Left ventricle myocardium inferior (tissue), 1 donor: ENCODE measurements around the gene PER2. TPM values are rescaled to one million over a fixed set of nuclear protein-coding genes. Genes with fewer than 3 reads are reported as not detected.

Experiments used
- DNase-seq: peaks from one replicate; pipeline ENCODE4 v3.0.0-alpha.2; 2020
- H3K27ac ChIP-seq: fragments of 200-600 bp; replicated peaks from 2 replicates; pipeline ENCODE4 v1.8.0; 2021
- H3K27me3 ChIP-seq: fragments of 200-600 bp; 2 replicates; pipeline ENCODE4 v1.8.0; 2021; ENCODE audit warnings: low read depth
- H3K36me3 ChIP-seq: fragments of 200-600 bp; 2 replicates; pipeline ENCODE4 v1.8.0; 2021
- H3K4me1 ChIP-seq: fragments of 200-600 bp; 2 replicates; pipeline ENCODE4 v1.8.0; 2021
- H3K4me3 ChIP-seq: fragments of 200-600 bp; 2 replicates; pipeline ENCODE4 v1.8.0; 2021; ENCODE audit warnings: mild to moderate bottlenecking, moderate library complexity
- H3K9me3 ChIP-seq: fragments of 200-600 bp; replicated peaks from 2 replicates; pipeline ENCODE4 v1.8.0; 2021
- intact Hi-C: fragments of 100-400 bp; cut with micrococcal nuclease; formaldehyde crosslinking; loops from one replicate; pipeline ENCODE4 v1.11.0; 2022
- total RNA-seq: library from RNA; stranded (reverse); fragmentation: NEBNext Ultra II Directional; extraction: Animal tissue kit (Norgen Biotek cat#: 25700); gene quantifications from one replicate; pipeline ENCODE4 v1.2.1, GENCODE V29; 2021
- TF ChIP-seq, protein P1 (sequence below): fragments of 200-600 bp; IDR thresholded peaks from 2 replicates; pipeline ENCODE4 v1.8.0; 2021; ENCODE audit warnings: antibody characterized with exemption, mild to moderate bottlenecking, borderline replicate concordance
- donor health status: DM: no; HTN: yes; CAD: no; lungs with severe emphysema.

PER2 gene
- total RNA-seq, 1 donor from 2014 or later = 3.4 TPM

DNA sequence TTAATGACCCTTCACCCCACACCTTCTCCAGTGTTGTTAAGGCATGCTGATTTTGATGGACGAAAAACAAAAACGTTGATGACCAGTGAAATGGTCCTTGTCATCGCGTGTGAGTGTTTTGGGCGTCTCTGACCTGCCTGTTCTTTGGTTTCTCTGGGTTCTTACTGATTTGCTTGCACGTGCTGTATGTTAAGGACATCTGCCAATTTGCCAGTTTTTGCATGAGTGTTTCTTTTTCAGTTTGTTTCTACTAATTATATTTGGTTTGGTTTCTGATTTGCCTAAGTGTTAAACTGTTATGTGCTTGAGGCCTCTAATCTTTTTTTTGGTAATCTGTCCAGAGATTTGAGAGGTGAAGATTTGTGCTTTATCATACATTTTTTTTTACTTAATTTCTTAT lies 46.5 kb upstream of the PER2 start:
- Histone ChIP-seq H3K4me1 (peaks cover 14% of the 10 kb centered on the region), H3K27me3 (no peaks in the 10 kb centered on the region), H3K9me3 (no peaks in the 10 kb centered on the region), H3K27ac (no peak overlapping the region), H3K4me3 (no peak overlapping the region), H3K36me3 (peaks cover 12% of the 10 kb centered on the region)
- TF ChIP-seq, protein P1, sequence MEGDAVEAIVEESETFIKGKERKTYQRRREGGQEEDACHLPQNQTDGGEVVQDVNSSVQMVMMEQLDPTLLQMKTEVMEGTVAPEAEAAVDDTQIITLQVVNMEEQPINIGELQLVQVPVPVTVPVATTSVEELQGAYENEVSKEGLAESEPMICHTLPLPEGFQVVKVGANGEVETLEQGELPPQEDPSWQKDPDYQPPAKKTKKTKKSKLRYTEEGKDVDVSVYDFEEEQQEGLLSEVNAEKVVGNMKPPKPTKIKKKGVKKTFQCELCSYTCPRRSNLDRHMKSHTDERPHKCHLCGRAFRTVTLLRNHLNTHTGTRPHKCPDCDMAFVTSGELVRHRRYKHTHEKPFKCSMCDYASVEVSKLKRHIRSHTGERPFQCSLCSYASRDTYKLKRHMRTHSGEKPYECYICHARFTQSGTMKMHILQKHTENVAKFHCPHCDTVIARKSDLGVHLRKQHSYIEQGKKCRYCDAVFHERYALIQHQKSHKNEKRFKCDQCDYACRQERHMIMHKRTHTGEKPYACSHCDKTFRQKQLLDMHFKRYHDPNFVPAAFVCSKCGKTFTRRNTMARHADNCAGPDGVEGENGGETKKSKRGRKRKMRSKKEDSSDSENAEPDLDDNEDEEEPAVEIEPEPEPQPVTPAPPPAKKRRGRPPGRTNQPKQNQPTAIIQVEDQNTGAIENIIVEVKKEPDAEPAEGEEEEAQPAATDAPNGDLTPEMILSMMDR = no peak
- DNase-seq = no peak
- intact Hi-C loops = no loop called here

- Histone ChIP-seq H3K36me3 (peaks cover 37% of the 10 kb centered on the region), H3K4me1 (peaks cover 12% of the 10 kb centered on the region)
Observed at GRCh38 chr2:238331916-238332315, 43.5 kb upstream of the PER2 start.

DNA sequence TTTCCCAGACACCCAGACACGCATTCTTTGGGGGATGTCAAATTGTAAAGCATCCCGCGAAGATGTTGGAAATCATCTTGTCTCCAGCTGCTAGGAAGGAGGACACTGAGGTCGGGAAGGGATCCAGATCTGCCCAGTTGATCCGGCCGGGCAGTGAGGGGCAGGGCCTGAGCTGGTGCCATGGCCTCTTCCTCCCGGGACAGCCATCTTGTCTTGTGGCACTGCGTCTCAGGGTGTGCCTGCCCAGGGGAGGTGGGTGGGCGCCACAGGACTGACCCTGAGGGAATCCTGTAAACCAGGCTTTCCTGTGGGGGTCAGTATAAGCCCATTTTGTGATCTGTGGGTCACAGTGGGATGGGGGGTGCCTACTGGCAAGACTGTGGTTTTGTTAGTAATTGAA lies 42.0 kb upstream of the PER2 start:
- Histone ChIP-seq H3K4me3 (no peak overlapping the region), H3K36me3 (peaks cover 50% of the 10 kb centered on the region), H3K27ac (no peak overlapping the region), H3K27me3 (no peaks in the 10 kb centered on the region), H3K4me1 (no peaks in the 10 kb centered on the region), H3K9me3 (no peaks in the 10 kb centered on the region)
- TF ChIP-seq, protein P1 = no peak
- DNase-seq = no peak
- intact Hi-C loops = no loop called here

More at GRCh38 chr2:238331916-238332315, 43.5 kb upstream of the PER2 start:
- TF ChIP-seq, protein P1 = no peak
- no peak overlapping the region for H3K4me3 ChIP-seq
- no peak overlapping the region for H3K27ac ChIP-seq
- H3K9me3 ChIP-seq = no peaks in the 10 kb centered on the region
- no peak for DNase-seq
- intact Hi-C loops = no loop called here
- H3K27me3 ChIP-seq = no peaks in the 10 kb centered on the region

GRCh38 chr2:238327751-238328150 lies 39.3 kb upstream of the PER2 start:
- TF ChIP-seq, protein P1 = no peak
- intact Hi-C loops = no loop called here
- H3K9me3 ChIP-seq = no peaks in the 10 kb centered on the region
- peaks cover 42% of the 10 kb centered on the region for H3K36me3 ChIP-seq
- H3K4me3 ChIP-seq = no peak overlapping the region
- no peak overlapping the region for H3K27ac ChIP-seq
- DNase-seq = no peak
- no peaks in the 10 kb centered on the region for H3K27me3 ChIP-seq
- peaks cover 14% of the 10 kb centered on the region for H3K4me1 ChIP-seq

DNA sequence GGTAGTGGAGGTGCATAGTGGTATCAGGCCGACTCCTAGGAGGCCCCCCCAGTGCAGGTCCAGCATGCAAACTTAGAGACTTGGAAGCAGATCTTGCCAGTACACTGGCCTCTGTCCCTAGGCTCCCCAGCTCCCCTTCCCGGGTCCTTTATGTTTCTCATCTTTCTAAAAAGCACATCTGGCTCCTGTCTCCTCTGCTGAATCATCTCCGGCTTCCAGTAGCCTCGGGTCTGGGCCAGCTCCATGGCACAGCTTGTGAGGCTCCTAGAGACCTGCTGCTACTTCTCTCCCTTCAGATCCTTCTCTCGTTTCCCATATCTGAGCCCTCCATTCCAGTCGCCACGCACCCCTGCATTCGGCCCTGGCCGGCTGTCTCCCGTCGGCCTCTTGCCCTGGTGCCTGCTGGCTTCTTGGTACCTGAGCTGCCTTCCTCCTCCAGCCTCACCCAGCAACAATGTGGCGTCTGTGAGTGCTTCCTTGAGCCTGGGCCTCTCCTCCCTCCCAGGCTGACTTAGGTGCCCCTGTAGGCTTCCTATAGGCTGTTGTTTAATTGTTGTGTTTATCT lies 38.5 kb upstream of the PER2 start:
- H3K36me3 ChIP-seq = peaks cover 42% of the 10 kb centered on the region
- no peak overlapping the region for H3K27ac ChIP-seq

More for the DNA sequence above, 38.5 kb upstream of the PER2 start:
- H3K27me3 ChIP-seq = no peaks in the 10 kb centered on the region
- TF ChIP-seq, protein P1 = no peak
- H3K4me1 ChIP-seq = peaks cover 22% of the 10 kb centered on the region
- no peak overlapping the region for H3K4me3 ChIP-seq
- no peaks in the 10 kb centered on the region for H3K9me3 ChIP-seq
- intact Hi-C loops = no loop called here
- DNase-seq = no peak
